Fibroblast of skin of abdomen (primary cell): Measurements from ENCODE around the gene DCPS.
"Not testable (repeated sequence)": the region's sequence is repeated elsewhere in the genome, so short reads cannot be mapped to it uniquely, and the experiment has no call there.

Experiments
- DNase-seq: peaks from one replicate; pipeline ENCODE4 v3.0.0-alpha.2; 2013

DCPS gene

GRCh38 chr11:126384449-126385070 lies 80.7 kb downstream of the DCPS start:
- DNase-seq = no peak

- DNase-seq = no peak
Observed at GRCh38 chr11:126385991-126386728, 82.3 kb downstream of the DCPS start.

DNA sequence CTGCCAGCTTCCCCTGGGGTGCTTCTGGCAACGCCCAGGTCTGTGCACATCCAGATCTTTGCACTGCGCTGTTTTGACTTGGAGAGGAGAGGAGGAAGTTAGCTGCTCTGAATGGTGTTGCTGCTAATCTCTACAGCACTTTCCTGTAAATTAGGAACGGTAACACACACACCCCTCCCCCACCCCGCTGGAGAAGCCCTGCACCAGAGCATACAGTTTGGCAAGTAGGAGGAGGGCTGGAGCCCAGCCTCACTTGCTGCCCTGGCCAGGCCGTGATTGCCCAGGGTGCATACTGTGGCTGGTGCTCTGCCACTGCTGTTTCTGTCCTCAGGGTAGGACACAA lies 82.8 kb downstream of the DCPS start:
- DNase-seq = not testable (repeated sequence)

DNA sequence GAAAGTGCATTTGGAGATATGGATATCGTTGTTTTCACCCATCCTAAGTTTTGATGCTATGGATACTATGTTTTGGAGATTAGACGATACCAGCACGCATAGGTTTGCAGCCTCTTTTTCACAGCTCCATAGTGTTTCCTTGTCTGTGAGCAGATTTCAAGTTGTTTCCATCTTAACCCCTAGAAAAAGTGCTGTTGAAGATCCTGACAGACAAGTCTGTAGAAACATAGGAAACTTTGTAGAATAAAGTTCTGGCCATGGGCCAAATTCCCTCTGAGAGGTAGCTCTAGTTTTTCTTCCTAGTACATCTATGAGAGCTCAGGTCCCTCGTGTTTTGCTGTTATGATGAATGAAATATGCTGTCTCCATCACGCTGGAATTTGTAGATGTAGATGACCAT lies 84.0 kb downstream of the DCPS start:
- no peak for DNase-seq

GRCh38 chr11:126390272-126390867 lies 86.5 kb downstream of the DCPS start:
- DNase-seq = no peak

- DNase-seq = no peak
Observed at GRCh38 chr11:126391286-126391954, 87.6 kb downstream of the DCPS start.

- DNase-seq = no peak
Observed at GRCh38 chr11:126391970-126392632, 88.2 kb downstream of the DCPS start.

DNA sequence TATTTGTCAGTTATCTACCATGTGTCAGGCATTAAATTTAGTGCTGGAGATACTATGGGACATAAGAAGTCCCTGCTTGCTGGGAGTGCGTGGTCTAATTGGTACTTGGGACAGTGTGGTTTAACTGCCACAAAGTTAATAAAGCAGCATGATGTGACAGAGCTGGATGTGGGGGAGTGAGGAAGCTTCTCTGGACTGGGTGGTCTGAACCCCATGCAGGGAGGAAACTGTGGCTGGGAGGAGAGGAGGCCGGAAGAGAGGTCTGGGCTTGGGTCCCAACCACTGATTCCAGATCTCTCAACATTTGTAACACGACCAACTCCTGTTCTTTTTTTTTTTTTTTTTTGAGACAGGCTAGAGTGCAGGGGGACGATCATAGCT lies 88.8 kb downstream of the DCPS start:
- DNase-seq = no peak

- DNase-seq = no peak
Observed at GRCh38 chr11:126393143-126393542, 89.3 kb downstream of the DCPS start.

GRCh38 chr11:126394036-126394435 lies 90.2 kb downstream of the DCPS start:
- no peak for DNase-seq

DNA sequence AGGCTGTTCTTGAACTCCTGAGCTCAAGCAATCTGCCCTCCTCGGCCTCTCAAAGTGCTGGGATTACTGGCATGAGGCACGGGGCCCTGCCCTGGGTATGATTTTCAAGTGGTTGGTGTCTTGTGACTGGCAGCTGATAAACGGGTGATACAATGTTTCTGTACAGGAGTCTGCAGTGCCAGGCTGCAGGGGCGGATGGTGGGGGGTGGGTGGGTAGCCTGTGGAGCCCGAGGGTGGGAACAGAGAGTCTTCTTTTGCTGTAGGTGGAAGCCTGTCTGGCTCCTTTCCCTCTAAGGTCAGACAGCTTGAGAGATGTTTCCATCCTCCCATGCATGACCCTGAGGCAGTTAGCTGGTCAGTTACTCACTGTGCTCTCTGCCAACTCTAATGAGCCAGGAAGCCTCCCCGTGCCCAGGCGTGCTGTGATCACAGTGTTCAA lies 90.8 kb downstream of the DCPS start:
- not testable (repeated sequence) for DNase-seq
